ENCODE results near the gene PRR19. TPM values are rescaled to one million over a fixed set of nuclear protein-coding genes. Genes with fewer than 3 reads are reported as not detected.

The PRR19 gene
- polyA plus RNA-seq, 3 donors = 0.35 to 0.51 (median 0.38) TPM

- peaks cover 19% of the 10 kb centered on the region for H3K4me1 Mint-ChIP-seq
- H3K4me2 ChIP-seq (replicated peaks; ENCODE audit: extremely low read depth, low read length, poor library complexity, severe bottlenecking) = no peak overlapping the region
- H2AFZ ChIP-seq (ENCODE audit: insufficient read depth, low read depth, low read length, poor library complexity, severe bottlenecking) = no peak overlapping the region
- 93% methylated on average over 7 of the region's 14 CpGs for WGBS (ENCODE audit: insufficient coverage)
- H3K27ac ChIP-seq (ENCODE audit: low read depth in 1 of 2, low read length in 2 of 2) = no peak overlapping the region
- H3K9me3 ChIP-seq (replicated peaks in 1 of 2; ENCODE audit: control insufficient read depth in 1 of 2, insufficient read depth in 1 of 2, low read length in 2 of 2) = no peaks in the 10 kb centered on the region
- no peak overlapping the region for H3K9ac ChIP-seq (ENCODE audit: insufficient read depth, low read length, poor library complexity, severe bottlenecking)
- no peak for TF ChIP-seq CTCF (IDR thresholded peaks at IDR 0.05)
- H3K36me3 Mint-ChIP-seq = peaks cover 13 to 16% of the 10 kb centered on the region in 2 donors
- intact Hi-C loops (cut with micrococcal nuclease) = loop anchor here in 1 of 2 donors (5.0 kb wide), 1 partner anchor 39 kb away; no protein-coding TSS in a partner anchor
- peaks cover 15 to 18% of the 10 kb centered on the region in 2 donors for H3K4me1 ChIP-seq (ENCODE audit: control insufficient read depth in 1 of 2, insufficient read depth in 2 of 2, low read length in 2 of 2)
- H3K79me2 ChIP-seq (ENCODE audit: insufficient read depth, low read length) = no peaks in the 10 kb centered on the region
- no peak overlapping the region for H3K4me3 Mint-ChIP-seq
- H3K4me3 ChIP-seq (replicated peaks in 1 of 3; ENCODE audit: low read depth in 2 of 3, low read length in 3 of 3) = no peak overlapping the region
- peaks cover 0 to 1% (median 0%) of the 10 kb centered on the region in 3 donors for H3K27me3 Mint-ChIP-seq (ENCODE audit: low read depth in 3 of 3)
- no peak for DNase-seq
- H3K27me3 ChIP-seq (ENCODE audit: control insufficient read depth in 2 of 2, insufficient read depth in 2 of 2, low read length in 2 of 2) = no peaks in the 10 kb centered on the region
- H3K9me3 Mint-ChIP-seq = no peaks in the 10 kb centered on the region
- no peaks in the 10 kb centered on the region for H4K20me1 ChIP-seq (ENCODE audit: insufficient read depth, low read length)
- peak overlapping the region in 2 of 7 donors; percentile 62 to 63 for H3K27ac Mint-ChIP-seq
- H3K36me3 ChIP-seq (replicated peaks in 1 of 2; ENCODE audit: control insufficient read depth in 1 of 2, insufficient read depth in 2 of 2, low read length in 2 of 2) = no peaks in the 10 kb centered on the region
Observed at GRCh38 chr19:42348211-42348610, 46.3 kb downstream of the PRR19 start.

GRCh38 chr19:42349378-42350107 is 47.6 kb downstream of the PRR19 start:
- DNase-seq = no peak
- H3K4me3 ChIP-seq (replicated peaks in 1 of 3; ENCODE audit: low read depth in 2 of 3, low read length in 3 of 3) = no peak overlapping the region
- no peaks in the 10 kb centered on the region for H4K20me1 ChIP-seq (ENCODE audit: insufficient read depth, low read length)
- no peaks in the 10 kb centered on the region for H3K79me2 ChIP-seq (ENCODE audit: insufficient read depth, low read length)
- Mint-ChIP-seq H3K27ac (no peak overlapping the region), H3K9me3 (no peaks in the 10 kb centered on the region), H3K36me3 (peaks cover 8 to 20% of the 10 kb centered on the region in 2 donors), H3K4me3 (no peak overlapping the region), H3K27me3 (ENCODE audit: low read depth in 3 of 3) (peaks cover 0 to 1% (median 0%) of the 10 kb centered on the region in 3 donors), H3K4me1 (peaks cover 19% of the 10 kb centered on the region)
- no peak overlapping the region for H3K4me2 ChIP-seq (replicated peaks; ENCODE audit: extremely low read depth, low read length, poor library complexity, severe bottlenecking)
- WGBS (ENCODE audit: insufficient coverage) = 97% methylated on average over 14 of the region's 14 CpGs
- H3K9ac ChIP-seq (ENCODE audit: insufficient read depth, low read length, poor library complexity, severe bottlenecking) = no peak overlapping the region
- peaks cover 15 to 18% of the 10 kb centered on the region in 2 donors for H3K4me1 ChIP-seq (ENCODE audit: control insufficient read depth in 1 of 2, insufficient read depth in 2 of 2, low read length in 2 of 2)
- H3K27me3 ChIP-seq (ENCODE audit: control insufficient read depth in 2 of 2, insufficient read depth in 2 of 2, low read length in 2 of 2) = no peaks in the 10 kb centered on the region
- no peak overlapping the region for H3K27ac ChIP-seq (ENCODE audit: low read depth in 1 of 2, low read length in 2 of 2)
- intact Hi-C loops (cut with micrococcal nuclease) = loop anchor here in 1 of 2 donors (5.0 kb wide), 1 partner anchor 38 kb away; no protein-coding TSS in a partner anchor
- H3K9me3 ChIP-seq (replicated peaks in 1 of 2; ENCODE audit: control insufficient read depth in 1 of 2, insufficient read depth in 1 of 2, low read length in 2 of 2) = no peaks in the 10 kb centered on the region
- no peak overlapping the region for H2AFZ ChIP-seq (ENCODE audit: insufficient read depth, low read depth, low read length, poor library complexity, severe bottlenecking)
- H3K36me3 ChIP-seq (replicated peaks in 1 of 2; ENCODE audit: control insufficient read depth in 1 of 2, insufficient read depth in 2 of 2, low read length in 2 of 2) = peaks cover 0 to 4% of the 10 kb centered on the region in 2 donors
- TF ChIP-seq CTCF (IDR thresholded peaks at IDR 0.05) = no peak
